HL-60 (cell line): ENCODE measurements around the gene RFWD3.

Source experiments
- DNase-seq, 2 experiments: peaks; one replicate each; pipeline ENCODE4 v3.0.0-alpha.2; 2010 to 2020; ENCODE audit warnings: low read depth in 1 of 2, low spot score in 1 of 2
- H3K27ac ChIP-seq: fragments of 250-450 bp; sonication (Bioruptor Pico); replicated peaks from 2 replicates; pipeline ENCODE4 v1.5.1; 2020; ENCODE audit warnings: mild to moderate bottlenecking, moderate library complexity
- H3K27me3 ChIP-seq: fragments of 250-450 bp; sonication (Bioruptor Pico); 2 replicates; pipeline ENCODE4 v1.5.1; 2021; ENCODE audit warnings: mild to moderate bottlenecking, moderate library complexity; ENCODE audit not compliant: insufficient read depth, poor library complexity, severe bottlenecking
- H3K4me3 ChIP-seq: replicated peaks from 2 replicates; pipeline ENCODE4 v1.5.1; 2011; ENCODE audit warnings: mild to moderate bottlenecking, control low read depth, low read length; ENCODE audit not compliant: insufficient read depth
- CTCF ChIP-seq: IDR thresholded peaks from one replicate; pipeline ENCODE4 v1.5.1; 2011; ENCODE audit warnings: low read length, control low read depth, inconsistent platforms; ENCODE audit not compliant: insufficient read depth
- GABPA ChIP-seq: IDR thresholded peaks from 2 replicates; pipeline ENCODE4 v1.6.1; 2012; ENCODE audit warnings: low read depth
- POLR2AphosphoS5 ChIP-seq: IDR thresholded peaks from 2 replicates; pipeline ENCODE4 v1.6.1; 2012; ENCODE audit warnings: low read depth
- REST ChIP-seq: IDR thresholded peaks from 2 replicates; pipeline ENCODE4 v1.6.1; 2012; ENCODE audit warnings: low read depth; ENCODE audit not compliant: insufficient replicate concordance
- SPI1 ChIP-seq: IDR thresholded peaks from 2 replicates; pipeline ENCODE4 v1.6.1; 2012; ENCODE audit warnings: low read depth, mild to moderate bottlenecking, borderline replicate concordance

Gene RFWD3

GRCh38 chr16:74700116-74700437 lies 33.4 kb upstream of the RFWD3 start:
- Histone ChIP-seq H3K27me3 (no peaks in the 10 kb centered on the region), H3K27ac (peak overlapping the region; percentile 91), H3K4me3 (peak overlapping the region; percentile 84)
- no peak for TF ChIP-seq CTCF
- TF ChIP-seq POLR2AphosphoS5 = no peak
- TF ChIP-seq REST = no peak
- no peak for TF ChIP-seq GABPA
- TF ChIP-seq SPI1 = peak; percentile 48; the same call in 1 of the 2 replicates
- DNase-seq = peak in 1 of 2 experiments; percentile 38

GRCh38 chr16:74699666-74700065 lies 33.0 kb upstream of the RFWD3 start:
- TF ChIP-seq REST (no peak), SPI1 (no peak), POLR2AphosphoS5 (no peak), GABPA (no peak), CTCF (no peak)
- no peaks in the 10 kb centered on the region for H3K27me3 ChIP-seq
- peak overlapping the region; percentile 91 for H3K27ac ChIP-seq
- peak overlapping the region; percentile 84 for H3K4me3 ChIP-seq
- DNase-seq = no peak

GRCh38 chr16:74698222-74698621 lies 31.5 kb upstream of the RFWD3 start:
- Histone ChIP-seq H3K27ac (no peak overlapping the region), H3K27me3 (no peaks in the 10 kb centered on the region), H3K4me3 (peak overlapping the region; percentile 84)
- no peak for DNase-seq
- TF ChIP-seq SPI1 (no peak), REST (no peak), POLR2AphosphoS5 (no peak), CTCF (no peak), GABPA (no peak)
